A549 (cell line): ENCODE measurements around the gene HOXD12.

Experiments
- CTCF ChIP-seq: fragments of >200 bp; sonication (Bioruptor Twin); formaldehyde crosslinking; IDR thresholded peaks from 3 replicates; pipeline ENCODE4 v1.5.1; 2016
- EHF ChIP-seq: fragments of 250-450 bp; sonication (Bioruptor Pico); IDR thresholded peaks from 2 replicates; pipeline ENCODE4 v1.5.0; 2020; ENCODE audit warnings: mild to moderate bottlenecking
- JUN ChIP-seq, 2 experiments: fragments of >200 bp; sonication (Bioruptor Twin); formaldehyde crosslinking; IDR thresholded peaks; 2 replicates in 1 of 2; 3 replicates in 1 of 2; pipeline ENCODE4 v1.6.1; 2016 to 2017
- MAX ChIP-seq: IDR thresholded peaks from 2 replicates; pipeline ENCODE4 v1.6.1; 2012
- MYC ChIP-seq: IDR thresholded peaks from 2 replicates; pipeline ENCODE4 v1.6.1; 2012; ENCODE audit warnings: mild to moderate bottlenecking, inconsistent platforms, low read length, improper control_type of control experiment, borderline replicate concordance

GRCh38 chr2:176085120-176085788 is 14.3 kb upstream of the HOXD12 start:
- TF ChIP-seq CTCF (no peak), JUN (IDR thresholded peaks at IDR 0.05) (no peak), EHF (CRISPR knock-in tag) (no peak), MAX (no peak), MYC (no peak)
